GM10248 (cell line): ENCODE data around the gene FAM124B.

Experiments used
- CTCF ChIA-PET: fragments of 300-600 bp; sonication (Branson Sonifier 250); formaldehyde crosslinking; extraction: SDS; loops from one replicate; lab custom pipeline; 2021; ENCODE audit warnings: antibody characterized with exemption; lab: Yijun Ruan, JAX
- POLR2A ChIA-PET: fragments of 350-650 bp; sonication (Branson Sonifier 250); formaldehyde crosslinking; extraction: SDS; loops from one replicate; lab custom pipeline; 2020; ENCODE audit warnings: antibody characterized with exemption; lab: Yijun Ruan, JAX
- DNase-seq: peaks from one replicate; pipeline ENCODE4 v3.0.0; 2012; ENCODE audit errors: extremely low spot score
- CTCF ChIP-seq: IDR thresholded peaks from 2 replicates; pipeline ENCODE4 v1.5.1; 2012; ENCODE audit warnings: mild to moderate bottlenecking, low read depth; ENCODE audit errors: extremely low read depth, missing control alignments, control extremely low read depth

Gene FAM124B

GRCh38 chr2:224335991-224336390, 65.9 kb downstream of the FAM124B start:
- POLR2A ChIA-PET, result no interaction called here
- CTCF ChIA-PET, result no interaction called here
- TF ChIP-seq CTCF, result no peak
- no peak for DNase-seq

GRCh38 chr2:224334726-224335125, 67.2 kb downstream of the FAM124B start:
- ChIA-PET POLR2A (no interaction called here), CTCF (interaction anchor here (1.3 to 1.9 kb wide), 2 partner anchors 11 to 34 kb away, joined by 4 read pairs; no protein-coding TSS in a partner anchor)
- no peak for DNase-seq
- no peak for TF ChIP-seq CTCF

DNA sequence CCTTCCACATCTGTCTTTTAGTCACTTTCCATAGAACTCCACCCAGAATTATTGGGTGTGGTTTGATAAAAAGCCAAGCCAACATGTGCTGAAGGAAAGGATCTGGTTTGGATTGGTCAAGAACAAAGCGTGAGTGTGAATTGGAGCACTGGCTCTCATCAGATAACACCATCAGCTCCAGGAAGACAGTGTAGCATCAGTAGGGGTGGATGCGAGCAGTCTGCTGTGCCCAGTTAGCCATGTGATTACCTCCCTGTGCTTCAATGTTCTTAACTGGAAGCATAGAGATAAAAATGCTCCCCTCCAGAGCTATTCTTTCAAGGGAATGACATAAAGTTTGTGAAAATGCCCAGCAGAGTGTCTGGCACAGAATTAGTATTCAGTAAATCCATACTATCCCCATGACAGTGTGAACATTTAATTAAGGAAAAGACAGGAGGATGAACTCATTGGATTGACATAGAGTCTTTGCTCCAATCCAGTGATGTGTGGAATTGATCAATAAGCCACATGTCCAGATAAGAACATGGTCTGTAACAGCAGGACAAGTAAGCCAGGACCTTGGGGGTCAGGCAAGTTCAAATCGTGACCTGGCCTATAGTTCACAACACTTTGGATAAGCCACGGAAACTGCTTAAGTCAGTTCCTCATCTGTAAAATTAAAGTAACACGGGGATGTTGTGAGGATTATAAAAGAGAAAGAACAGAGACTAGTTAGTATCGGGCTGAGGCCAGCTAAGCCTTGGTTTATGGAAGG, 68.0 kb downstream of the FAM124B start:
- no peak for DNase-seq
- CTCF ChIA-PET, result interaction anchor here (1.3 to 1.9 kb wide), 2 partner anchors 10 to 35 kb away, joined by 4 read pairs; no protein-coding TSS in a partner anchor
- no peak for TF ChIP-seq CTCF
- POLR2A ChIA-PET, result no interaction called here

- ChIA-PET CTCF (interaction anchor here (2.1 kb wide), 1 partner anchor 12 kb away, joined by 5 read pairs; no protein-coding TSS in a partner anchor), POLR2A (no interaction called here)
- no peak for TF ChIP-seq CTCF
- no peak for DNase-seq
These were observed 70.2 kb downstream of the FAM124B start for GRCh38 chr2:224331698-224332097.

DNA sequence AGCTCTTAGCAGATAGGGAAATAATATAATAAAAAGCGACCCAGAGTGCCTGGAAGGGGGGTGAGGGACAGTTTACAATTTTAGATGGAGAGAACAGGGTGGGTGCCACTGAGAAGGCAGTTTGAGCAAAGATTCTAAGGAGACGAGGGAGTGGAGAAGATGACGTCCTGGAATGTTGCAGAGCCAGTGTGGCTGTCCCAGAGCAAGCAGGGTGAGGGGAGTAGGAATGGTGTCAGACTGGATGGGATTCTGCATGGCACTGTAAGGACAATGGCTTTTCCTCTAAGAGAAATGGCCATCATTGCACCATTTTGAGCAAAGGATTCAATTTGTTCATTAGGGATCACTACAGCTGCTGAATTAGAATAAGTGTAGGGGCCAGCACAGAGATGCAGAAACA, 73.1 kb downstream of the FAM124B start:
- TF ChIP-seq CTCF, result no peak
- no peak for DNase-seq
- POLR2A ChIA-PET, result no interaction called here
- CTCF ChIA-PET, result no interaction called here
